Measurements from ENCODE around the gene MNT.
"Not testable (repeated sequence)": the region's sequence is repeated elsewhere in the genome, so short reads cannot be mapped to it uniquely, and the experiment has no call there.

Gene MNT

GRCh38 chr17:2400877-2401425, at the start of gene MNT:
MNT (minus strand) TSS chr17:2401060; CDS start chr17:2400712, 348 bp downstream.
- DNase-seq (ENCODE audit: low read depth in 2 of 2) = peak; percentile 91 to 92

- no peak for DNase-seq (ENCODE audit: low read depth in 2 of 2)
These were observed 49.3 kb upstream of the MNT start for GRCh38 chr17:2450016-2450650.

DNA sequence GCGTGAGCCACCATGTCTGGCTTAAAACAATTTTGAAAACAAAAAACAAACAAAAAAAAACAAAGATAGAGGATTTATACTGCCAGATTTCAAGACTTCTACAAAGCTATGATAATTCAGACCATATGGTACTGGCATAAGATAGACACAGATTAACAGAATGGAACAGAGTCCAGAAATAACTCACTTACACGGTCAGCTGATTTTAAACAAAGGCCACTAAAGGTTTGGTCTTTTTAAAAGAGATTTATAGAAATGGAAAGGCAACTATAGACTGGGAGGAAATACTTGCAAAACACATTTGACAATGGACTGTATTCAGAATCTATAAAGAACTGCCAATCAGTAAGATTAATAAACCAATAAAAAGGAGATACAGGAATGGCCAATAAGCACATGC, 48.6 kb upstream of the MNT start:
- no peak for DNase-seq (ENCODE audit: low read depth in 2 of 2)

- DNase-seq (ENCODE audit: low read depth in 2 of 2) = not testable (repeated sequence)
These were observed 46.6 kb upstream of the MNT start for GRCh38 chr17:2447479-2447878.

DNA sequence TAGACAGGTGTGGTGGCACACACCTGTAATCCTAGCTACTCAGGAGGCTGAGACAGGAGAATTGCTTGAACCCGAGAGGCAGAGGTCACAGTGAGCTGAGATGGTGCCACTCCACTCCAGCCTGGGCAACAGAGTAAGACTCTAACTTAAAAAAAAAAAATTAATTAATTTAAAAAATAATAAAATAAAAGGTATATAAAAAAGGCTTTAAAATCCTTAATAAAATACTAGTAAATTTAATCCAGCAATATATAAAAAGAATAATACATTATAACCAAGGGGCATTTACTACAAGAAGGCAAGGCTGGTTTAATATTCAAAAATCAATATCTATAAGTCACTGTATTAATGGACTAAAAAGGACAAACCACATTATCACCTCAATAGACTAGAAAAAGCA, 44.8 kb upstream of the MNT start:
- DNase-seq (ENCODE audit: low read depth in 2 of 2) = no peak

DNA sequence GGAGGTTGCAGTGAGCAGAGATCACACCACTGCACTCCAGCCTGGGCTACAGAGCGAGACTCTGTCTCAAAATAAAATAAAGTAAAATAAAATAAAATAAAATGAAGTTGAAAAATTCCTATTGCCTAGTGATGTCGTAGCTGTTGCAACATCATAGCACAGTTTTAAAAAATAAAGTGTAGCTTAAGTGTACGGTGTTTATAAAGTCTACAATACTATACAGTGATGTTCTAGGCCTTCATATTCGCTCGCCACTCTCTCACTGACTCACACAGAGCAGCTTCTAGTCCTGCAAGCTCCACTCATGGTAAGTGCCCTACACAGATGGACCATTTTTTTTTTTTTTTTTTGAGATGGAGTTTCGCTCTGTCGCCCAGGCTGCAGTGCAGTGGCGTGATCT, 43.5 kb upstream of the MNT start:
- DNase-seq (ENCODE audit: low read depth in 2 of 2) = no peak

- no peak for DNase-seq (ENCODE audit: low read depth in 2 of 2)
These were observed 41.3 kb upstream of the MNT start for GRCh38 chr17:2442166-2442565.

GRCh38 chr17:2440930-2441329, 40.1 kb upstream of the MNT start:
- no peak for DNase-seq (ENCODE audit: low read depth in 2 of 2)

DNA sequence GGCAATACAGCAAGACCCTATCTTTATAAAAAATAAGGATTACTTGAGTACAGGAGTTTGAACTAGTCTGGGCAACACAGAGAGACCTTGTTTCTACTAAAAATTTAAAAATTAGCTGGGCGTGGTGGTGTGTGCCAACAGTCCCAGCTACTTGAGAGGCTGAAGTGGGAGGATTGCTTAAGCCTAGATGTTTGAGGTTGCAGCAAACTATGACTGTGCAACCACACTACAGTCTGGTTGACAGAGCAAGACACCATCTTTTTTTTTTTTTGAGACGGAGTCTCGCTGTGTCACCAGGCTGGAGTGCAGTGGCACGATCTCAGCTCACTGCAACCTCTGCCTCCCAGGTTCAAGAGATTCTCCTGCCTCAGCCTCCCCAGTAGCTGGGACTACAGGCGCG, 39.1 kb upstream of the MNT start:
- DNase-seq (ENCODE audit: low read depth in 2 of 2) = not testable (repeated sequence)

GRCh38 chr17:2438823-2439222, 38.0 kb upstream of the MNT start:
- no peak for DNase-seq (ENCODE audit: low read depth in 2 of 2)

- DNase-seq (ENCODE audit: low read depth in 2 of 2) = no peak
These were observed 35.6 kb upstream of the MNT start for GRCh38 chr17:2436316-2436905.

DNA sequence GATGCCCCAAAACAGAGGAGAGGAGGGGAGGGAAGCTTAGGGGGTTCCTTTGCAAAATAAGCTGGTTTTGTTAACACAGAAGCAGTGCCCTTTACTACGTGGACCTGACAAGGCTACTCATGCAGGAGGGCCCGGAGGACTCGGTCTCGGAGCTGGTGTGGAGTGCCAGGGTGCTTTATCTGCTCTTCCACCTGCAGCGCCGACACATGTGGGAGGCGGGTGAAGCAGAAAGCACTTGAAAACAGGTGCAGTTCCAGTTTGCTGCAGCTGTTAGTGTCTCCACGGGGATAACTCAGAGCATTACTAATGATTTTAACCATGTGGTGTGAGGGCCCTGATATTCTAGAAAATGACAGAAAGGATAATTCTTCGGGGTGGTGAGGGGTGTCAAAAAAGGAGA, 35.0 kb upstream of the MNT start:
- no peak for DNase-seq (ENCODE audit: low read depth in 2 of 2)

DNA sequence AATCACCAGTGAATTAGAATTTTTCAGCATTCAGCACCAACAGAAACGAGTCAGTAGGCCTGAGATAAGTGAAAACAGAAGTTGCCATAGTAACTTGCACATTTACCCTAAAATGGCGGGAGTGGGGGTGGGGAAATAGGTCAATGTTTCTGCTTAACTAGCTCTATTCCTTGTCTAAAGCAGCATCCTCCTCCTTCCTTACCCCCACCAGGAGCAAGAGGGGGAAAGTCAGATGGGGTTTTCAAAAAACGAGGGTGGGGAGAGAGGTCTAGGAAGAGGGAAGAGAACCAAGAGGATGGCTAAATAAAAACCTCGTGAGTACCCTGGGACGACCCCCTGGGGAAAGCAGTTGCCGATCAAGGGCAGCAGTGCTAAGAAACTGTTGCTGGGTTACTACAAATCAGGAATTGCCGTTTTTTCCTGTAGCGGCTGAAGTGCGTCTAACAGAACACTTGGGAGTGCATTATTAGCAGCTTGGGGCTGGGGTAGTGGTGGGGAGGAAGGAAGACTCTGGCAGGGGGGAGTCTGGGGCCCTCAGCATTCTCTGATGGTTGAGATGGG, 34.4 kb upstream of the MNT start:
- no peak for DNase-seq (ENCODE audit: low read depth in 2 of 2)

DNA sequence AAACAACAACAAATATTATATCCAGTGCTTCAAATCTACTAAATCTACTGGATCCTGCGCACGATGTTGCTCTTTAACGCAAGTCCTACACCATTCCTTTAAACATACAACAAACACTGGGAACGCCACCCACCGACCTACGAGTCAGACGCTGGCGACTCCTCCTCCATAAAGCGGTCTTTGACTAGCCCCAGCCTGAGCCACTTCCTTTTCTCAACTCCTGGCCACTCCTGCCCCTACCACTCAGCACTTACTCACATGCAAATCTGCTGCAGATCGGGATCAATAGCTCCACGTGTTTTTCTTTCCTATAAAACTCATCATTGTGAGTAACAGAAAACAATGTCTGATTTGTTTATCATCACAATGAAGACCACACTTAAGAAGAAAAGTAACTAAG, 32.8 kb upstream of the MNT start:
- DNase-seq (ENCODE audit: low read depth in 2 of 2) = no peak

- no peak for DNase-seq (ENCODE audit: low read depth in 2 of 2)
These were observed 27.1 kb upstream of the MNT start for GRCh38 chr17:2427910-2428309.

GRCh38 chr17:2427215-2427614, 26.4 kb upstream of the MNT start:
- DNase-seq (ENCODE audit: low read depth in 2 of 2) = no peak

DNA sequence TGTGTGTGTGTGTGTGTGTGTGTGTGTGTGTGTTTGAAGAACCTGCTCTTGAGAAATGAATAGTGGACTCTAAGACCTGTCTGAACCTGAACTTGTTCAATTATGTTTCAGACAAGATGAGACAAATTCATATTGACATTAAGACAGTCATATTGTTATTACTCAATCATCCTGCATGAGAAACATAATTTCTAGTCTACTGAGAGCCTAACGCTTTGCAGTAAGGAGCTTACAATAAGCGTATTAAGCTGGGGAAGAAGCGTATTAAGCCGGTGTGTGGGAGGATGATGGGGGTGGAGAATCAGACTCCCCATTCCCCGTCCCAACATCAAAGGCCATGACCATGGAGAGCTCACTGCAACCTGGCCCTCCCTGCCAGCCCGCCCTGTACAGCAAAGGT, 22.4 kb upstream of the MNT start:
- DNase-seq (ENCODE audit: low read depth in 2 of 2) = no peak

DNA sequence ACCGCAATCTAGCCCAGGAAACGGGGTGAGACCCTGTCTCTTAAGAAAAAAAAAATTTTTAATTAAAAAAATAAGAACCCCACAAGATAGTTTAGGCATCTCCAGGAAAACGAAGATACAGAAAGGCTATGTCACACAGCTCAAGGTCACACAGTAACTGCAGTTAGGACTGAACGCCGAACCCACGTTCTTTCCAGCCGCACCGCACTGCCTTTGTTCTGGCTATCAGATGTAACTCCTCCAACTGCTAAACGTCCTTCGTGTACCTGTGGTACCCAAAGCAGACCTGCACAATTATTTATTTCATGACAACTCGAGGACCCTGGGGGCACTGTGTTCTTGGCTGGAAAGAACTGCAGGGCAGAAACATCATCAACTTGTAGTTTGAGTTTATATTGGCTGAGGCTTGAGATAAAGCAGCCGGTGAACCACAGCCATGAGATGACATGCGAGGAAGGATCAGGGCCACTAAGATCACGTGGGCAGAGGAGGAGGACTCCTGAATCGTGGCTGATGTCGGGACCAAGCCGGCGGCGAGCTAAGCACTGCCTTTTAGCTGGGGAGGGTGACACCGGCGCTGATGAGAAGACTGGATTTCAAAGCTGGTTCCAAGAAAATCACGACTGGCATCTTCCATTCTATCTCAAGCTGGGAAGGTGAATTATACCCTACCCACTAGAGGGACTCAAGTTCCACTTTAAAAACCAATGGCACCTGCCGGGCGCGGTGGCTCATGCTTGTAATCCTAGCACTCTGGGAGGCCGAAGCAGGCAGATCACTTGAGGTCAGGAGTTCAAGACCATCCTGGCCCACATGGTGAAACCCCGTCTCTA, 20.7 kb upstream of the MNT start:
- DNase-seq (ENCODE audit: low read depth in 2 of 2) = no peak

GRCh38 chr17:2420176-2420575, 19.3 kb upstream of the MNT start:
- no peak for DNase-seq (ENCODE audit: low read depth in 2 of 2)

DNA sequence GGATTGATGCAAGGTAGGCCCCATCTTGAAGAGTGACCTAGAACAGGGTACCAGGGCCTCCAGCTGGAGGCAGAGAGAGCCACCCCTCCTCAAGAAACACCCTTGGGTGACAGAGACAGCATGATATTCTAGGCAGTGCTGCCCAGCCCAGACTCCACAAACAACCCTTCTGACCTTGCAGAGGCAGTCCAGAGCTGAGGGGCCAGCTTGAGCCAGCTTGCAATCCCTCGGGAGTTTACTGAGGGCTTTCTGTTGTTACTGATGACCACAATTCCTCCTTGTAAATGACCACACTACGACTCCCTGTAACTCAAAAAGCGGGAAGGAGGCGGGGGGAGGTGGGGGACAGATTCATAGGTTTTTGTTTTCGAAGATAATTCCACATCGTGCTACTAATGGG, 18.6 kb upstream of the MNT start:
- DNase-seq (ENCODE audit: low read depth in 2 of 2) = no peak

GRCh38 chr17:2418572-2418971, 17.7 kb upstream of the MNT start:
- DNase-seq (ENCODE audit: low read depth in 2 of 2) = no peak

GRCh38 chr17:2416010-2416734, 15.3 kb upstream of the MNT start:
- DNase-seq (ENCODE audit: low read depth in 2 of 2) = peak; percentile 62 to 75
